WERI-Rb-1 (cell line): ENCODE measurements around the gene SLC7A10.

Source experiments
- DNase-seq: peaks from one replicate; pipeline ENCODE4 v3.0.0-alpha.2; 2020
- H3K27ac ChIP-seq: fragments of 250-450 bp; sonication (Bioruptor Pico); 2 replicates; pipeline ENCODE4 v1.5.1; 2020; ENCODE audit warnings: mild to moderate bottlenecking, moderate library complexity
- H3K27me3 ChIP-seq: fragments of 250-450 bp; sonication (Bioruptor Pico); 2 replicates; pipeline ENCODE4 v1.5.1; 2021; ENCODE audit warnings: mild to moderate bottlenecking, low read depth, moderate library complexity; ENCODE audit not compliant: insufficient read depth, severe bottlenecking
- H3K36me3 ChIP-seq: fragments of 250-450 bp; sonication (Bioruptor Pico); 2 replicates; pipeline ENCODE4 v1.5.1; 2020; ENCODE audit warnings: mild to moderate bottlenecking, moderate library complexity
- H3K4me3 ChIP-seq: 2 replicates; pipeline ENCODE4 v1.5.1; 2011; ENCODE audit warnings: low read depth, mild to moderate bottlenecking, control low read depth, low read length
- H3K9me3 ChIP-seq: fragments of 250-450 bp; sonication (Bioruptor Pico); 2 replicates; pipeline ENCODE4 v1.5.1; 2021; ENCODE audit warnings: mild to moderate bottlenecking, moderate library complexity; ENCODE audit not compliant: severe bottlenecking
- CTCF ChIP-seq: IDR thresholded peaks from 2 replicates; pipeline ENCODE4 v1.5.1; 2011; ENCODE audit warnings: low read depth, mild to moderate bottlenecking, control low read depth, inconsistent platforms, low read length

Gene SLC7A10

GRCh38 chr19:33235269-33235995 is 9.8 kb upstream of the SLC7A10 start:
- Histone ChIP-seq H3K9me3 (no peaks in the 10 kb centered on the region), H3K27me3 (no peaks in the 10 kb centered on the region), H3K27ac (no peak overlapping the region), H3K4me3 (no peak overlapping the region), H3K36me3 (no peaks in the 10 kb centered on the region)
- peak; percentile 85 for TF ChIP-seq CTCF
- DNase-seq = peak; percentile 87

- DNase-seq = no peak
- TF ChIP-seq CTCF = no peak
- no peaks in the 10 kb centered on the region for H3K27me3 ChIP-seq
- no peak overlapping the region for H3K27ac ChIP-seq
- H3K9me3 ChIP-seq = peaks cover under 1% of the 10 kb centered on the region
- no peaks in the 10 kb centered on the region for H3K36me3 ChIP-seq
- no peak overlapping the region for H3K4me3 ChIP-seq
Observed at GRCh38 chr19:33234736-33235135, 9.1 kb upstream of the SLC7A10 start.

- Histone ChIP-seq H3K36me3 (no peaks in the 10 kb centered on the region), H3K27me3 (no peaks in the 10 kb centered on the region), H3K27ac (no peak overlapping the region), H3K9me3 (peaks cover 4% of the 10 kb centered on the region), H3K4me3 (no peak overlapping the region)
- no peak for DNase-seq
- TF ChIP-seq CTCF = no peak
Observed at GRCh38 chr19:33234092-33234491, 8.4 kb upstream of the SLC7A10 start.

- DNase-seq = no peak
- H3K4me3 ChIP-seq = no peak overlapping the region
- H3K9me3 ChIP-seq = peaks cover 8% of the 10 kb centered on the region
- H3K36me3 ChIP-seq = no peaks in the 10 kb centered on the region
- TF ChIP-seq CTCF = no peak
- H3K27me3 ChIP-seq = no peaks in the 10 kb centered on the region
- H3K27ac ChIP-seq = no peak overlapping the region
Observed at GRCh38 chr19:33233056-33233873, 7.6 kb upstream of the SLC7A10 start.

GRCh38 chr19:33232656-33233055 is 7.0 kb upstream of the SLC7A10 start:
- peaks cover 2% of the 10 kb centered on the region for H3K27me3 ChIP-seq
- TF ChIP-seq CTCF = no peak

More at GRCh38 chr19:33232656-33233055, 7.0 kb upstream of the SLC7A10 start:
- Histone ChIP-seq H3K36me3 (no peaks in the 10 kb centered on the region), H3K9me3 (peaks cover 13% of the 10 kb centered on the region), H3K27ac (no peak overlapping the region), H3K4me3 (no peak overlapping the region)
- DNase-seq = no peak
